NCI-H510A treated with DMSO at 0.1 percent for 48 hours (cell line): ENCODE data around the gene TRAPPC3.
"Not testable (repeated sequence)": the region's sequence is repeated elsewhere in the genome, so short reads cannot be mapped to it uniquely, and the experiment has no call there.

ENCODE experiments used
- DNase-seq: peaks from one replicate; lab custom pipeline; 2025; lab: John Stamatoyannopoulos, UW

The TRAPPC3 gene

DNA sequence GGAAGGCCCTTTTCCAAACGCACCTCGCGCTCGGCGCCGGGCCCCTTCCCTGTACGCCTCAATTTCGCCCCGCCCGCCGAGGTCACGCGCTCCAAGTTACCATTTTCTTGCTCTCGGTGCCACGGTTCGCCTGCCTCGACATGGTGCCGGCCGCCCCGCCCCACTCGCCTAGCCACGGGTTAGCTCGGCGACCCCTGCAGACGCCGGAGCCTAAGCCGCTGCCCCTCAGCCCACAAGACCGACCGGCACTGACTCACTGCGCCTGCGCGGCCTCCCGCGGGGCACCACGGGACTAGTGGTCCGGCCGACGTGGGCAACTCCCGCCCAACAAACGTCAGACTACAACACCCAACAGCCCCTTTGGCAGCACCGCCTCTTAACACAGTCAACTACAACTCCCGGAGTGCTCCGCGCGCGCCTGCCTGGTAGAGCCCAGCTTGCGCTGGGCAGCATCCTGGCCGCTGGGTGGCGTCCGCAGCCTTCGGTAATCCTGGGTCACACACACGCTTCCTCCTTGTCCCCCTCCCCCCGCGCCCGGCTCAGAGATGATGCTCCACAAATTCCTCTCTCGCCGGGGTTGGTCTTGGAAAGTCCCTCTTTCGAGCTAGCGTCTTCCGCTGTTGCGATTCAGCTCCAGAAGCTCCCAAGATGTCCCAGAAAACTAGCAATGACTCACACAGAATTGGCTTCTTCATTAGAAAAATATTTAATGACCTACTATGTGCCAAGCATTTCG, at the start of gene TRAPPC3:
TSS of gene TRAPPC3 (minus strand) at position 250 of the 736 bp plus-strand sequence. CDS start at position 142, 108 bp downstream.
- peak; percentile 100 for DNase-seq

DNA sequence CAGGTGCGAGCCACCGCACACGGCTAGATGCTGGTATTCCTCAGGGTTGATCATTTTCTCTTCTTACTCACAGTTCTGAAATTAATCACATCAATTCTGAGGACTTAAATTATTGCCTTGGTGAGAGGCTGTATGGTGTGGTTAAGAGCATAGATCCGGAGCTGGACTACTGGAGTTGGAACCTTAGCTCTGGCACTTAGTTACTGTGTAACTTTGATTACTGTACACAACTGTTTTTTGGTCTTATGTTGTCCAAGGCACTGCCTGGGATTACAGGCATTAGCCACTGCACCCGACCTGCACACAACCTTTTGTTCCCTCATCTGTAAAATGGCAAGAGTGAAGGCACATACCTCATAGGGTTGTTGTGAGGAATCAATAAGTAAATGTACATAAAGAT, 49.4 kb upstream of the TRAPPC3 start:
- no peak for DNase-seq

DNA sequence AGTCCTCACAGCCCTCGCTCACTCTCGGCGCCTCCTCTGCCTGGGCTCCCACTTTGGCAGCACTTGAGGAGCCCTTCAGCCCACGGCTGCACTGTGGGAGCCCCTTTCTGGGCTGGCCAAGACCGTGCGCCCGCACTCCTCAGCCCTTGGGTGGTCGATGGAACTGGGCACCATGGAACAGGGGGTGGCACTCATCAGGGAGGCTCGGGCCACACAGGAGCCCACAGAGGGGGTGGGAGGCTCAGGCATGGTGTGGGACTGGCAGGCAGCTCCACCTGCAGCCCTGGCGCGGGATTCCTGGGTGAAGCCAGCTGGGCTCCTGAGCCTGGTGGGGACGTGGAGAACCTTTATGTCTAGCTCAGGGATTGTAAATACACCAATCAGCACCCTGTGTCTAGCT, 47.5 kb upstream of the TRAPPC3 start:
- not testable (repeated sequence) for DNase-seq

DNA sequence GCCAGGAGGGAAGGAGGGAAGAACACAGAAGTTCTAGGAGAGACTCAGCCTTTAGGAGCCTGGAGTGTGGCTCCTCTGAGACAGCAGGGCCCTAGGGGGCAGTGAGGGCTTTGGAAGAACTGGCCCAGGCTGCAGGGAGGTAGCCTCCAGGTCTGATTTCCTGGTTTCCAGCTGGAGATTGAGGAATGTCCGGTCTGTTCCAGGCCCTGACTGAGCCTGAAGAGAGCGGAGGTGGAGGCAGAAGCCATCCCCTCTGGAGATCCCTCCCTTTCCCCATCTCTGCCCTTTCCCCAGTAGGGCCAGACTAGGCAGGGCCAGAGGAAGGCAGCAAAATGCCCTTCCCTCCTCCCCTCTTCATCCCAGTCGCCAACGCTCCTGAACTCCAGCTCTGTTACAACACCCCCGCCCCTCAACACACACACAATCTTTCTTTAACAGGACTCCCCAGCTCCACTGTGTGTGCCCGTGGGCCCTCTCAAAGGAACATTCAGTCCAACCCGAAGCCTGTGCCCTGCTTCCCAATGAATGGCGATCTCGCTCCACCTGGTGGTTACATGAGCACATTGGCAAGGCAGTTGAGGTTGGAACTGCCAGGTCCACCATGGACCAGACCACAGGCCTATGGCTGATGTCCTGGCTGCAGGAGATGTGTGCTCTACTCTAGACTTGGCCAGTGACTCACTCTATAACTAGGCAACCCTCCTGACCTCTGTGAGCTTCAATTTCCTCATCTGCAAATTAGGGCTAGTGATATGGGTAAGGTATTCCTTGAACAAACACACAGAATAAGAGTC, 38.7 kb upstream of the TRAPPC3 start:
- peak; percentile 99 for DNase-seq

DNA sequence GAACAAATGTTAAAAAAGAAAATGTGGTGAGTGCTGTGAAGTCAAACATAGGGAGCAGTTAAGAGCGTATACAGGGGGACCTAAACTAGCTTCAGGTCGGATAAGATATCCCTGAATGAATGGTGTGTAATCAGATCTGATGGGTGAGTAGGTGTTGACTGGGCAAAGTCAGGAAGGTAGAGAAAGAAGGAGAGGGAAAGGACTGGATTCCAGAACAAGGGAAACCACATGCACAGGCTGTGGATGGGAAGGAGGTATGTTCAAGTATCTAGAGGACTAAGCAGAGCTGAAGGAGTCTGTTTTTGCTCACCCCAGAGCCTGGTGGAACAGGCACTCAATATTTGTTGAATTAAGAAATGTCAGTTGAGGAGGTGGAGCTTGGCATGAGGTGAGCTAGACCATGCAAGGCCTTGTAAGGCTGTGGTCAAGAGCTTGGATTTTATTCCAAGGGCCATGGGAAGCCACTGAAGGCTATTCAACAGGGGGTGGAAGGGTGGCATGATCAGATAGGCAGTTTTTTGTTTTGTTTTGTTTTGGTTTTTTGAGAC, 34.1 kb upstream of the TRAPPC3 start:
- DNase-seq: peak; percentile 78

DNA sequence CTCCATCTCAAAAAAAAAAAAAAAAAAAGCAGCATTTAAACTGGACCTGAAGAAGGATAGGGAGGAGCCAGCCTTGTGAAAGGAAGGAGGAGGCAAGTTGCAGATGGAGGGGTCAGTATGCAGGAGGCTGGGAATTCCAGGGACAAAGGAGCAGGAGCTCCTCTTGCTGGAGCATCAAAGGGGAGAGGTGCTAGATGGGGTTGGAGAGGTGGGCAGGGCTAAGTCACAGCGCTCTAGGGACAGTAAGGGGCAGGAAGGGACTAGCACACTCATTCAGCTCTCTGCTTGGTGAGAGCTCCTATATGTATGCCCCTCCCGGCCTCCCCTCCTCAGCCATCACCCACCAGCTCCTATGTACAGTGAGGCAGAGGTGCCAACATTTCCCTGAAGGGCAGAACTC, 33.4 kb upstream of the TRAPPC3 start:
- DNase-seq: peak; percentile 90

DNA sequence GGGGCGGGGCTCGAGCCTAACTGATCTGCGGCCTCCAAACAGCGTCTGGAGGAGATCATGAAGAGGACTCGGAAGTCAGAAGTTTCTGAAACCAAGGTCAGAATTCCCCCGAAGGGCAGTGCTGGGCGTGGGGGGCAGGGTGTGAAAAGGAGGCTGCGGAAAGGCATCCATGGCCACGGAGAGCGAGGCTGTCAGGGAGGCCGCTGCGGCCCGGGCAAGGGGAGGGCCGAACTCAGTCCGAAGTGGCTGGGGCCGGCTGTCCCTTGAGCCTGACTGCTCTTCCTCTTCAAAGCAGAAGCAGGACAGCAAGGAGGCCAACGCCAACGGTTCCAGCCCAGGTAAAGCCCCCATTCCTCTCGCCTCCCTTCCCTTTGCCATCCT, 29.9 kb upstream of the TRAPPC3 start:
- no peak for DNase-seq

DNA sequence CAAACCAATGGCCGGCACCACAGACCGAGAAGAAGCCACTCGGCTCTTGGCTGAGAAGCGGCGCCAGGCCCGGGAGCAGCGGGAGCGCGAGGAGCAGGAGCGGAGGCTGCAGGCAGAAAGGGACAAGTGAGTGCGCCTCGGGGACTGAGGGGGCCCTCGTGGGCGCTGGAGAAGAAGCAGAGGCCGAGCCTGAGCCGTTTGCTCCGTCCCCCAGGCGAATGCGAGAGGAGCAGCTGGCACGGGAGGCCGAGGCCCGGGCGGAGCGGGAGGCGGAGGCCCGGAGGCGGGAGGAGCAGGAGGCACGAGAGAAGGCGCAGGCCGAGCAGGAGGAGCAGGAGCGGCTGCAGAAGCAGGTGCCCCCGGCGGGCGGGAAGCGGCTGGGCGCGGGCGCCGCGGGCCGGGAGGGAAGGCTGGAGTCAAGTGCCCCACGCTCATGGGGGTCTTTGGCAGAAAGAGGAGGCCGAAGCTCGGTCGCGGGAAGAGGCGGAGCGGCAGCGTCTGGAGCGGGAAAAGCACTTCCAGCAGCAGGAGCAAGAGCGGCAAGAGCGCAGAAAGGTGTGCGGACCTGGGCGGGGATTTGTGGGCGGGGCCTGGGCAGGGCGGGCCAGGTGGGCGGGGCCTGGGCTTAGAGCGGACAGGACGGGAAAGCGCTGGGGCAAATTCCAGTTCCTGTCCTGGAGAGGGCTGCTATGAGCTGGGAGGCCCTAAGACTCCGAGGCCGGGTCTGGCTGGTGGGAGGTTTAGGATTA, 29.4 kb upstream of the TRAPPC3 start:
- no peak for DNase-seq

DNA sequence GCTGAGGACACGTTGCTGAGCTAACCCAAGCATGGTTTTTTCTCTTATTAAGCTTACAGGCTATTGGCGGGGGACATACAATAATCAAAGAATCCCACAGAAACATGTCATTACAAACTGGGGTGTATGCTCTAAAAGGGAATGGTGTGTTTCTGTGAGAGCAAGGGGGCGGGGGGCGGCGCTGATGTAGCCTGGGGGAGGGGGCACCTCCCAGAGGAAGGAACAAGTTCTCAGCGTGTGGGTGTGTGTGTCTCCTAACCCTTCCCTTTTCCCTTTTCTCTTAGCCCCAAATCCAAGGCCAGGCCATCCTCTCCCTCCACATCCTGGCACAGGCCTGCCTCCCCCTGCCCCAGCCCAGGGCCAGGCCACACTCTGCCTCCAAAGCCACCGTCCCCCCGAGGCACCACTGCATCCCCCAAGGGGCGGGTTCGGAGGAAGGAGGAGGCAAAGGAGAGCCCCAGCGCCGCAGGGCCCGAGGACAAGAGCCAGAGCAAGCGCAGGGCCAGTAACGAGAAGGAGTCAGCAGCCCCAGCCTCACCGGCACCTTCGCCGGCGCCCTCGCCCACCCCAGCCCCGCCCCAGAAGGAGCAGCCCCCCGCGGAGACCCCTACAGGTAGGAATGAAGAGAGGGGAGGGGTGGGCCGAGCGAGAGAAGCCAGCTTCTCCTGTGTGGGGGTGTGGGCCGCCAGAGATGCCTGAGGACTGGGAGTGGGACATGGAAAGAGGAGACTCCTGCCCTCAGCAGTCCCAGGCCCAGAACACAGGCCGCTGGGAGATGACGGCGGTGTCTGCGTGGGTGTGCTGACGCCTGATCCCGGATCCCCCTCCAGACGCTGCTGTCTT, 28.5 kb upstream of the TRAPPC3 start:
- no peak for DNase-seq

DNA sequence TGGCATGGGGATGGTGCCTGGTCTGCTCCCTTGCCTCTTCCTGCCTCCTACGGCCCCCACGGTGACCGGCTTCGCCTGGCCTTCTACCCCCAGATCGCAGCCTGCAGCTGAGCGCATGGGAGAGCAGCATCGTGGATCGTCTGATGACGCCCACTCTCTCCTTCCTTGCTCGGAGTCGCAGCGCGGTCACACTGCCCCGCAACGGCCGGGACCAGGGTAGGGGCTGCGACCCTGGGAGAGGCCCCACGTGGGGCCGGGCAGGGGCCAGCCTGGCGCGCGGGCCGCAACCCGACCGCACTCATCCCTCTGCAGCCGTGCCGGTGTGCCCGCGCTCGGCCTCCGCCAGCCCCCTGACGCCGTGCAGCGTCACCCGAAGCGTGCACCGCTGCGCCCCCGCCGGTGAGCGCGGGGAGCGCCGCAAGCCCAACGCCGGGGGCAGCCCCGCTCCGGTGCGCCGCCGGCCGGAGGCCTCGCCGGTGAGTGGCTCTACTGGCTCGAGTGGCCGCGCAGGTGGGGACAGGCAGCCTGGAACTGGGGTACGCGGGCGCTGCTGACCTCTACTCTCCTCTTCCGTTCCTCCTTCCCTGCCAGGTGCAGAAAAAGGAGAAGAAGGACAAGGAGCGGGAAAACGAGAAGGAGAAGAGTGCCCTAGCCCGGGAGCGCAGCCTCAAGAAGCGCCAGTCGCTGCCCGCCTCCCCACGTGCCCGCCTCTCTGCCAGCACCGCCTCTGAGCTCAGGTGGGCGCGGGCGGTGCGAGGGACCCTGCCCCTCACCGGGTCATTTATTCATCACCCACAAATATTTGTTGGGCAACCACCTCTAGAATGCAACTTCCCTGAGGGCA, 27.0 kb upstream of the TRAPPC3 start:
- no peak for DNase-seq

DNA sequence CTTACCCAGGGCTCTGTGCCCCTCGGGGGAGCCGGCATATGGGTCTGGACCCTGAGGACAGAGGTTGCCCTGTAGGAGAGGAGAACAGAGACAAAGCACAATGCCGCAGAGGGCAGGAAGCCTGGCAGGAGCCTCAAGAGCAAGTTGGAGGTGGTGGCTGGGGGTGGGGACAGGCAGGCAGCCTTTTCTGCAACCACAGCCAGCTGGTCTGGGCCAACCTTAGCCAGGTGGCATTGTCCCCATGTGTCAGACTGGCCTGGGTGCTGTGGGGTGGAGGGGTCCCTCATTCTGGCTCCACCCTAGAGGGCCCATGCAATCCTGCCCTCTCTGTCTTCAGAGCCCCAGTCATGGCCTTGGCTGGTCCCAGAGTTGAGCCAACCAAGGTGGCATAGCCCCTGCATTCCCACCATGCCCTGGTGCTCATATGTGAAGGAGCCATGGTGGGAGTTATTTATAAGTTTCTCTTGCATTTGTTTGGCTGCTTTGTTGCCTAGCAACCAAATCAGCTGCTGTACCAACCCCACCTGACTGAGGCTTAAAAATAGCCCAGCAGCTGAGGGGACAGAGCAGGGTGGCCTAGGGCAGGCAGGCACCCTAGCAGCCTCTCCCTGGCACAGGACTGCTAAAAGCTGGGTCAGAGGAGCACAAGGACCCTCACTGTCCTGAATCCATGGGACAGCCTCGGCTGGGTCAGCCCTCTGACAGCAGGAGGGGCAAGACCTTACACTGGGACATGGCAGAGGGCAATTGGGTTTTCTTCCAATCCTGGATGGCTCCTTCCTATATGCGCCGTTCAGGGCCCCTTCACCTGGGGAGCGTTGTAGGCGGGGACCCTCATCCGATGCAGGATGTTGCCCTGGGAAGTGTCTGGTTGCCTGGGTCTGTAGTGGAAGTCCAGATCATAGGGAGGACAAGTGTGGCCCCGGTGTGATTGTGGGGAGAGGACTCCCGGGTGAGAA, 26.1 kb upstream of the TRAPPC3 start:
- DNase-seq: peak; percentile 69

DNA sequence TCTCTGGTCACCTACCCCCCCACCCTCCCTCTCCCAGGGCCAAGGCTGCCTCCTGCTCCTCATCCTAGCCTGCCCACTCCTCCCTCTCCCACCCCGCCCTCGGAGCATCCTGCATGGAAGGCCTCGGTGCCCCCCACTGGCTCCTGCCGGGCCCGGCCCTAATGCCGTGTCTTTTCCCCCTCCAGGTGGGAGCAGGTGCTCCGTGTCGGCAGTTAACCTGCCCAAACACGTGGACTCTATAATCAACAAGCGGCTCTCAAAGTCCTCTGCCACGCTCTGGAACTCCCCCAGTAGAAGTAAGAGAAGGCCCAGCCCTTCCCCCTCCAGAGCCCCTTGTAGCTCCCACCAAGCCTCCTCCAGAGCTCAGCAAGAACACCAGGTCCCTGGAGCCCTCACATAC, 25.4 kb upstream of the TRAPPC3 start:
- DNase-seq: no peak

DNA sequence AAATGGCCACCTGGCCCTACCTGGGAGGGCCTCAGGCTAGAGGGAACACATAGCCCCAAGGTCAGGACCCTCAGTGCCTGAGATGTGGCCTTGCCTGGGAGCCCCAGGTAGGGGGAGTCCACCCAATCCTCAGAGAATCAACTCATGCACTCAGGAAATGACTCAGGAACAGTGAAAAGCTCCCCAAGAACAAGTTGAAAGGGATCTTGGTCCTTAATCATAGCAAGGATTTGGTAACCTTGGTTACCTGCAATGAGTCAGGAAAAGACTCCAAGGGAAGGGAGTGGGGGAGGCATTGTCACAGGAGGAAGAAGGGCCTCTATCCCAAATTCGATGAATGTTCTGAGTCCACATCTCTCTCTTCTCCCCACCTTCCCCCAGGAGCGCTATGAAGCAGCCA, 23.7 kb upstream of the TRAPPC3 start:
- no peak for DNase-seq

DNA sequence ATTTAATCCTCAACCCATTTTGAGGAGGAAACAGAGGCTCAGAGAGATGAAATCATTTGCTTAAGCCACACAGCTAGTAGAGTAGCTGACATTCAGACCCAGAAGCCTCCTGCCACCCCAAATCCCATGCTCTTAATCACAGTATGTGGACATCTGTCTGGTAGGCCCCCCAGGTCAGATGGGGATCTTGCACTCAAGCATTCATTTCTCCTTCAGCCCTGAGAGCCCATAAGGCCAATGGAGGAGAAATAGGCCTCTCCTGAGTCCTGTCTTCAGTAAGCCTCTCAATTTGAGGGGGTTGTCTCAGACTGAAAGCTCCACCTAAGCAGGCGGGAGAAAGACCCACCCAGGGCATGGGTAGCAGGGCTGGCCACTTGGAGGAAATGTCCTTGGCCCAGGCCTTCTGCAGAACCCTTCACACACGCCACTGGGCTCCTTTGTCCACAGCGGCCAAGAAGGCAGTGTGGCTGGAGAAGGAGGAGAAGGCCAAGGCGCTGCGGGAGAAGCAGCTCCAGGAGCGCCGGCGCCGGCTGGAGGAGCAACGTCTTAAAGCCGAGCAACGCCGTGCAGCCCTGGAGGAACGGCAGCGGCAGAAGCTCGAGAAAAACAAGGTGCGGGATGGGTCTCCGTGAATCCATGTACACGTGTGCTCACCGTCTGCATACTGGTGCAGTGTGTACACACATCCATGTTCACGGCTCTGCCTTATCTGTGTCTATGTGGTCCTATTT, 22.9 kb upstream of the TRAPPC3 start:
- no peak for DNase-seq

DNA sequence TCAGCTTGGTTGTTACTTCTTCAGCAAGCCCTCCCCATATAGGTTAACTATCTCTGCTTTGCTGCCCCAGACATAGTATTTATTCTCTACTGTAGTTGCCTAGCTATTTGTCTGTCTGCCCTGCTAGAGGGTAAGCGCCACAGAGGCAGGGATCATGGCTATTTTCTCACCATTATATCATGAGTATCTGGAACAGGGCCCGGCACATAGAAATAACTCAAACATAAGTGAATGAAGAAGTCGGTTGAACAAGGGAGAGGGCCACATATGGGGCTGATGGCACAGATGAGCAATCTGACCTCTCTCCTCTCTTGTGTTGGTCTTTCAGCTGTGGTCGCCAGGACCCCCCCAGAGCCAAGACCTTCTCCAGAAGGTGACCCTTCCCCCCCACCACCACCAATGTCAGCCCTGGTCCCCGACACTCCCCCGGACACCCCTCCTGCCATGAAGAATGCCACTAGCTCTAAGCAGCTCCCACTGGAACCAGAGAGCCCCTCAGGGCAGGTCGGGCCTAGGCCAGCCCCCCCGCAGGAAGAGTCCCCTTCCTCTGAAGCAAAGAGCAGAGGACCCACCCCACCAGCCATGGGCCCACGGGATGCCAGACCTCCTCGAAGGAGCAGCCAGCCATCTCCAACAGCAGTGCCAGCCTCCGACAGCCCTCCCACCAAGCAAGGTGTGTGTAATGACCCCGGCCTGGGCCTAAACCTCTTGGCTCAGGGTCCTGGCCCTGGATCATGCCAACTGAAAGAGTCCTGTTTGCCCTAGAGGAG, 21.5 kb upstream of the TRAPPC3 start:
- DNase-seq: no peak

DNA sequence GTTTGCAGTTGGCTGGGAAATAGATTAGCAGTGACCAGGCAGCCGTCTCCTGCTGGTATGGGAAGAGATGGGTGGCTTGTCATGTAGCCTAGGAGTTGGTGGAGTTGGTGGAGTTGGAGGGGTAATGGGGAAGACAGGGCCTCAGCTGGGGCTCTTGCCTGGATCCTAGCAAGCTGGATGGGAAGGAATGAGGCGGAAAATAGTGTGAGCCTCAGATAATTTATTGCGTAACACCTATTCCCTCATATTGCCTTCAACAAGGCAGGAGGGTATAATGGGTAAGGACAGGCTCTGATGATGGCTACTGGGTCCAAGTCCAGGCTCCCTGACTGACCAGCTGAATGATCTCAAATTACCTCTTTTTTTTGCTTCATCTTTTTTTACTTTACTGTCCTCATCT, 19.2 kb upstream of the TRAPPC3 start:
- no peak for DNase-seq

DNA sequence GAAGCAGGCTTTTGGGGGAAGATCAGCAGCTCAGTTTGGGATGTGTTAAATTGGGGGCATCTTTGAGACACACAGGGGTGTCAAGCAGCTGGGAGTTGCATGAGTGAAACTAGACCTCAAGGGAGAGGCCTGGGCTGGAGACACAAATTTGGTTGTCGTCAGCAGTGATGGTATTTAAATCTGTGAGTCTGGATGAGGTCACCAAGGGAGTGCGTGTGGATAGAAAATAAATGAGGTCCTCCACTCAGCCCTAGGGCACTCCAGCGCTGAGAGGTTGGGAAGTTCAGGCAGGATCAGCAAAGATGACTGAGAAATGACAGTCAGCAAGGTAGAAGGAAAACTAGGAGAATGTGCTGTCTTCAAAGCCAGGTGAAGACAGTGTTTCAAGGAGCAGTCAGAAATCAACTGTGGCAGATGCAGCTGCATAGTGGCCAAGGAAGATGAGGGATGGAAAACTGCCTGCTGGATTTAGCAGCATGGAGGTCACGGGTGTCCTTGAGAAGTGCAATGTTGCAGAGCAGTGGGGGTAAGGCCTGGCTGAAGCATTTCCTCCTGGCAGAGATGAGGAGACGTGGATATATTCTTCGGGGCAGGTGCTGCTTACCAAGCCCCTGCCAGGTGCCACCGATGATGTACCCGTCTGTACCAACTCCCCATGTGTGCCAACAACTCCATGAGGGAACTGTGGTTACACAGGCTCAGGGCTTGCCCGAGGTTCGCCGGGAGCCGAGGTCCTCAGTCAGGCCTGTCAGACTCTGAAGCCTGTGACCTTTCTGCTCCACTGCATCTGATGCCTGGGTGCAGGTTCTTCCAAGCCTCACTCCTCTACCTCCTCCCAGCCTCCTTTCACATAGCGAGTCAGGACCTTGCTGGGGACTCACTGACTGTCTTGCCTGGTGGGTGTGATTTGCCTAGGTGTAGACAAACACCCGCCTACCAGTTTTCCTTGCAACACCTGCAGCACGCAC, 17.9 kb upstream of the TRAPPC3 start:
- no peak for DNase-seq
